ENCODE measurements around the gene PRPS1L1.

The PRPS1L1 gene

GRCh38 chr7:18027628-18028027, at the start of gene PRPS1L1:
PRPS1L1 (minus strand) TSS chr7:18027846.
- H3K4me3 ChIP-seq (ENCODE audit: low read depth in 1 of 5, low read length in 5 of 5), result no peak within 1 kb of the TSS
- H3K27me3 ChIP-seq (ENCODE audit: control insufficient read depth in 5 of 5, insufficient read depth in 4 of 5, low read length in 5 of 5), result no peaks in the 10 kb centered on the region
- no peaks in the 10 kb centered on the region for H3K4me1 ChIP-seq (ENCODE audit: control insufficient read depth in 5 of 5, insufficient read depth in 5 of 5, low read length in 5 of 5)

GRCh38 chr7:18076461-18076860, 48.8 kb upstream of the PRPS1L1 start:
- Histone ChIP-seq H3K9me3 (ENCODE audit: control insufficient read depth in 5 of 5, low read length in 5 of 5) (peaks cover 0 to 2% (median 0%) of the 10 kb centered on the region in 5 donors), H3K9ac (ENCODE audit: low read length in 5 of 5) (no peak overlapping the region), H3K4me1 (ENCODE audit: control insufficient read depth in 5 of 5, insufficient read depth in 5 of 5, low read length in 5 of 5) (no peaks in the 10 kb centered on the region), H3K4me3 (ENCODE audit: low read depth in 1 of 5, low read length in 5 of 5) (no peak overlapping the region), H3K27me3 (ENCODE audit: control insufficient read depth in 5 of 5, insufficient read depth in 4 of 5, low read length in 5 of 5) (no peaks in the 10 kb centered on the region), H3K27ac (ENCODE audit: low read depth, low read length) (no peak overlapping the region), H3K36me3 (ENCODE audit: control insufficient read depth in 5 of 5, insufficient read depth in 5 of 5, low read length in 5 of 5) (no peaks in the 10 kb centered on the region)

More at GRCh38 chr7:18027628-18028027, at the start of gene PRPS1L1:
- Histone ChIP-seq H3K36me3 (ENCODE audit: control insufficient read depth in 5 of 5, insufficient read depth in 5 of 5, low read length in 5 of 5) (no peaks in the 10 kb centered on the region), H3K9ac (ENCODE audit: low read length in 5 of 5) (no peak within 1 kb of the TSS), H3K9me3 (ENCODE audit: control insufficient read depth in 5 of 5, low read length in 5 of 5) (peaks cover 0 to 3% (median 0%) of the 10 kb centered on the region in 5 donors), H3K27ac (ENCODE audit: low read depth, low read length) (no peak within 1 kb of the TSS)

DNA sequence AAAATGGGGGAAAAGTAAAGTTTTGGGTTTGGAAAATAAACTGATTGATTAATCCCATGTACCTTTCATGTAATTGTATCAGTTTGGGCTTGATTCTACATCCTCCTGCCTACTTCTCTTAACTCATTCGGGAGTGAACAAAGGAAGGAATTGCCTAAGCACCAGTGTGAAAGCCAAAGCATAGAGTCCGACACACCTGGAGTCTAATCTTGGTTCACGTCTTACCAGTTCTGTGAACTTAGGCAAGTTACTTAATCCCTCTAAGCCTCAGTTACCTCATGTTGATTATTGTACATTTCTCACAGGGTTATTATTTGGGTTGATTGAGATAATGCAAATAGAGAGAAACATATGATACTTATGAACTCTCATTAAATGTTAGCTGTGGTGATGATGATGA, 41.1 kb upstream of the PRPS1L1 start:
- no peak overlapping the region for H3K27ac ChIP-seq (ENCODE audit: low read depth, low read length)
- H3K9me3 ChIP-seq (ENCODE audit: control insufficient read depth in 5 of 5, low read length in 5 of 5), result no peaks in the 10 kb centered on the region
- H3K36me3 ChIP-seq (ENCODE audit: control insufficient read depth in 5 of 5, insufficient read depth in 5 of 5, low read length in 5 of 5), result no peaks in the 10 kb centered on the region
- no peak overlapping the region for H3K4me3 ChIP-seq (ENCODE audit: low read depth in 1 of 5, low read length in 5 of 5)
- H3K4me1 ChIP-seq (ENCODE audit: control insufficient read depth in 5 of 5, insufficient read depth in 5 of 5, low read length in 5 of 5), result no peaks in the 10 kb centered on the region
- no peaks in the 10 kb centered on the region for H3K27me3 ChIP-seq (ENCODE audit: control insufficient read depth in 5 of 5, insufficient read depth in 4 of 5, low read length in 5 of 5)
- no peak overlapping the region for H3K9ac ChIP-seq (ENCODE audit: low read length in 5 of 5)

DNA sequence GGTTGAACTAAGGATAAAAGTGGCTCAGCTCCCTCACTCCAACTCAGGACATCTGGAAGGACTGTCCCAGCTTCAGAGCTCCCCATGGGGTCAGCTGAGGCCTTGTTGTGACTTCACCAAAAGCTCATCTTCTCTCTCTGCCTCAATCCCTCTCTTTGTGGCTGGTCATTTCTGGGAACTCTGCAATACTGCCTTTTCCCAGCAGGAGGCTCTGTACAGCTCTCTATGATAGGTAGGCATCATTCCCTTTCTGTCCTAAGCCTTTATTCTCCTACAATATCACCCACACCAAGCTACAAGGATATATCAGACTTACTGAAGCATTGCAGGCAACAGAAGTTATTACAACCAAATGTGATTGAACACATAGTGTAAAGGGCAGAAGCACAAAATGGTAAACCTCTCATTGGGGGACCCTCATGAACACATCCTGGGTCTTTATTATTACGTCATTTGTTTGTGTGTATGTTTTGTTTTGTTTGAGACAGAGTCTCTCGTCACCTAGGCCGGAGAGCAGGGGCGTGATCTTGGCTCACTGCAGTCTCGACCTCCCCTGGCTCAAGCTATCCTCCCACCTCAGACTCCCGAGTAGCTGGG, 36.7 kb upstream of the PRPS1L1 start:
- H3K36me3 ChIP-seq (ENCODE audit: control insufficient read depth in 5 of 5, insufficient read depth in 5 of 5, low read length in 5 of 5), result no peaks in the 10 kb centered on the region
- H3K4me1 ChIP-seq (ENCODE audit: control insufficient read depth in 5 of 5, insufficient read depth in 5 of 5, low read length in 5 of 5), result no peaks in the 10 kb centered on the region
- H3K4me3 ChIP-seq (ENCODE audit: low read depth in 1 of 5, low read length in 5 of 5), result no peak overlapping the region
- no peak overlapping the region for H3K9ac ChIP-seq (ENCODE audit: low read length in 5 of 5)
- no peaks in the 10 kb centered on the region for H3K9me3 ChIP-seq (ENCODE audit: control insufficient read depth in 5 of 5, low read length in 5 of 5)
- H3K27ac ChIP-seq (ENCODE audit: low read depth, low read length), result no peak overlapping the region
- no peaks in the 10 kb centered on the region for H3K27me3 ChIP-seq (ENCODE audit: control insufficient read depth in 5 of 5, insufficient read depth in 4 of 5, low read length in 5 of 5)

DNA sequence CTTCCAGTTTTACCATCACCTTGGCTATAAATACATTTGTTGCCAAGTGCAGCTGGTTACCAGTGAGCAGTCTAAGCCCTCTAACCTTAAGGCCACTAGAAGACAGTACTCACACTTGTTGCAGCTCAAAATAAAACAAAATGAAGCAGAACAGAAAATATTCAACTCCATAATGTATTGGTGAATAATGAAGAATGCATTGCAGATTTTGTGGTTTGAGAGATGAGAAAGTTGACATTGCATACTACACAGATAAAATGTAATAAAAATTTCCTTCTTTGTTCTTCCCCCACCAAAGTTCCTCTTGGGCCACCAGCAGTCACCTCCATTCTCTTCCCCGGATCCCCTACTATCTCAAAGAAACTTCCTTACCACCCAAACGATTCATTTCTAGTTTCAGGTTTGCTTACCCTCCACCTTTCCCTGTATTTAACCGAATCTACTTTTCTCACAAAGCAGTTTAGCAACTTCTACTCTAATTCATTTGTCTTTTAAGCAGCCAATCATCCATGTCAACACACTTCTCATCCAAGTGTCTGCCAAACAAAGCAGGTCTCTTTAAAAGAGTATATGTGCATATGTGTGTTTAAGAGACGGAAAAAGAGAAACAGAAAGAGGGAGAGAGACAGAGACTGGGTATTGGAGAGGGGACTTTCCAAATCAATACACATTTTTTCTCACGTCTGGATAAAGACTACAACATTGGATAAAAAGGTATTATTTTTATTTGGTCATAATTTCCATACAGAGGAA, 35.7 kb upstream of the PRPS1L1 start:
- Histone ChIP-seq H3K9ac (ENCODE audit: low read length in 5 of 5) (no peak overlapping the region), H3K4me1 (ENCODE audit: control insufficient read depth in 5 of 5, insufficient read depth in 5 of 5, low read length in 5 of 5) (no peaks in the 10 kb centered on the region), H3K27me3 (ENCODE audit: control insufficient read depth in 5 of 5, insufficient read depth in 4 of 5, low read length in 5 of 5) (no peaks in the 10 kb centered on the region), H3K27ac (ENCODE audit: low read depth, low read length) (no peak overlapping the region), H3K9me3 (ENCODE audit: control insufficient read depth in 5 of 5, low read length in 5 of 5) (no peaks in the 10 kb centered on the region), H3K36me3 (ENCODE audit: control insufficient read depth in 5 of 5, insufficient read depth in 5 of 5, low read length in 5 of 5) (no peaks in the 10 kb centered on the region), H3K4me3 (ENCODE audit: low read depth in 1 of 5, low read length in 5 of 5) (no peak overlapping the region)

GRCh38 chr7:18059171-18059570, 31.5 kb upstream of the PRPS1L1 start:
- no peaks in the 10 kb centered on the region for H3K36me3 ChIP-seq (ENCODE audit: control insufficient read depth in 5 of 5, insufficient read depth in 5 of 5, low read length in 5 of 5)
- no peak overlapping the region for H3K9ac ChIP-seq (ENCODE audit: low read length in 5 of 5)
- H3K4me1 ChIP-seq (ENCODE audit: control insufficient read depth in 5 of 5, insufficient read depth in 5 of 5, low read length in 5 of 5), result no peaks in the 10 kb centered on the region
- H3K27me3 ChIP-seq (ENCODE audit: control insufficient read depth in 5 of 5, insufficient read depth in 4 of 5, low read length in 5 of 5), result peaks cover 0 to 2% (median 0%) of the 10 kb centered on the region in 5 donors
- no peak overlapping the region for H3K27ac ChIP-seq (ENCODE audit: low read depth, low read length)
- H3K9me3 ChIP-seq (ENCODE audit: control insufficient read depth in 5 of 5, low read length in 5 of 5), result no peaks in the 10 kb centered on the region
- no peak overlapping the region for H3K4me3 ChIP-seq (ENCODE audit: low read depth in 1 of 5, low read length in 5 of 5)

- H3K27ac ChIP-seq (ENCODE audit: low read depth, low read length), result no peak overlapping the region
- no peak overlapping the region for H3K4me3 ChIP-seq (ENCODE audit: low read depth in 1 of 5, low read length in 5 of 5)
- H3K9ac ChIP-seq (ENCODE audit: low read length in 5 of 5), result no peak overlapping the region
- no peaks in the 10 kb centered on the region for H3K9me3 ChIP-seq (ENCODE audit: control insufficient read depth in 5 of 5, low read length in 5 of 5)
- no peaks in the 10 kb centered on the region for H3K4me1 ChIP-seq (ENCODE audit: control insufficient read depth in 5 of 5, insufficient read depth in 5 of 5, low read length in 5 of 5)
- peaks cover 0 to 2% (median 0%) of the 10 kb centered on the region in 5 donors for H3K27me3 ChIP-seq (ENCODE audit: control insufficient read depth in 5 of 5, insufficient read depth in 4 of 5, low read length in 5 of 5)
- H3K36me3 ChIP-seq (ENCODE audit: control insufficient read depth in 5 of 5, insufficient read depth in 5 of 5, low read length in 5 of 5), result no peaks in the 10 kb centered on the region
Observed at GRCh38 chr7:18053941-18054340, 26.3 kb upstream of the PRPS1L1 start.

DNA sequence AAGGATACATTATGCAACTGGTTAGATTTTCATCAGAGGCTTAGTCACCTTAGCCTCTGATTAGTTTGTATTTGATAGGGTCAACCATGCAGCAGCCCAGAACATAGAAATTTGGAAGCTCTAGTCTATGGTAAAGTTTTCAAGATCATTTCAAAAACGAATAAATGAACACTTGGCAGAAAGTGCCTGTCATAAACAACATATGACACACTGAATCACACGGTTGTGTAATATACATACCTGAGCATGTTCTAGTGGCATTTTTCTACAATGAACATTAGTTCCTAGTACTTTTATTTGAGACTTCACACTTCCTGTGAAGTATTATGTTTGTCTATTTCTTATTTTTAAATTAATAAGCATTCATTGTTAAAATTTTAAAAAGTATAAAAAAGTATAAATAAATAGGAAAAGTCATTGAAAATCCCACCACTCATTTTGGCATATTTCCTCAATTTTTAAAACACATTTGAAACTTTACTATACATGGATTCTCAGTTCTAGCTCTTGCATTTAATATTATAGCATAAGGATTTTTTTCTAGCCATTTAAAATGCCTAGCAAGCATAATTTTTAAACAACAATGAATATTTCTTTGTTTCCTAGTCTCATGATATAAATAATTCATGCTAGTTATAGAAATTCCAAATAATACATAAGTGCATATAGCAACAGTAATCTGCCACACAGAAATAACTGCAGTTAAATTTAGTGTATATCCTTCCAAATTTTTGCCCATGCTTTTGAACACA, 25.7 kb upstream of the PRPS1L1 start:
- H3K36me3 ChIP-seq (ENCODE audit: control insufficient read depth in 5 of 5, insufficient read depth in 5 of 5, low read length in 5 of 5), result no peaks in the 10 kb centered on the region
- no peak overlapping the region for H3K4me3 ChIP-seq (ENCODE audit: low read depth in 1 of 5, low read length in 5 of 5)
- H3K9ac ChIP-seq (ENCODE audit: low read length in 5 of 5), result no peak overlapping the region
- H3K27ac ChIP-seq (ENCODE audit: low read depth, low read length), result no peak overlapping the region
- no peaks in the 10 kb centered on the region for H3K9me3 ChIP-seq (ENCODE audit: control insufficient read depth in 5 of 5, low read length in 5 of 5)
- H3K4me1 ChIP-seq (ENCODE audit: control insufficient read depth in 5 of 5, insufficient read depth in 5 of 5, low read length in 5 of 5), result no peaks in the 10 kb centered on the region
- H3K27me3 ChIP-seq (ENCODE audit: control insufficient read depth in 5 of 5, insufficient read depth in 4 of 5, low read length in 5 of 5), result peaks cover 0 to 2% (median 0%) of the 10 kb centered on the region in 5 donors

DNA sequence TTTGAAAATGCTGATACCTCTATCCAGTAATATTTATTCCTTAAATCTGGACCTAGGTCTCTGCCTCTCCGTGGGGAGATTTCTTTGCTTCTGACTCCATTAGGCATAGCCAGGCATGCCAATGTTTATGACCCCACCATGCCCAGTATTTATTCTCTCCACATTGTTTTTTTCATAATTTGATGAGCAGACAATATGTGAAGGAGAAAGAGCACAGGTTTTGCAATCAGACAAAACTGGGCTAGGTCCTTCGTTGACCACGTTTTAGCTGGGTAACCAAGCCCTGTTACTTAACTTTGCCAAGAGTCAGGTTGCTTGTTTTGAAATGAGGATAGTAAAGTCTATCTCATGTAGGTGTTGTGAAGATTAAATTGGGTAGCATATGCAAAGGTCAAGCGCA, 21.6 kb upstream of the PRPS1L1 start:
- no peaks in the 10 kb centered on the region for H3K4me1 ChIP-seq (ENCODE audit: control insufficient read depth in 5 of 5, insufficient read depth in 5 of 5, low read length in 5 of 5)
- H3K9ac ChIP-seq (ENCODE audit: low read length in 5 of 5), result no peak overlapping the region
- H3K36me3 ChIP-seq (ENCODE audit: control insufficient read depth in 5 of 5, insufficient read depth in 5 of 5, low read length in 5 of 5), result no peaks in the 10 kb centered on the region
- H3K9me3 ChIP-seq (ENCODE audit: control insufficient read depth in 5 of 5, low read length in 5 of 5), result no peaks in the 10 kb centered on the region
- no peak overlapping the region for H3K27ac ChIP-seq (ENCODE audit: low read depth, low read length)
- H3K27me3 ChIP-seq (ENCODE audit: control insufficient read depth in 5 of 5, insufficient read depth in 4 of 5, low read length in 5 of 5), result no peaks in the 10 kb centered on the region
- H3K4me3 ChIP-seq (ENCODE audit: low read depth in 1 of 5, low read length in 5 of 5), result no peak overlapping the region

DNA sequence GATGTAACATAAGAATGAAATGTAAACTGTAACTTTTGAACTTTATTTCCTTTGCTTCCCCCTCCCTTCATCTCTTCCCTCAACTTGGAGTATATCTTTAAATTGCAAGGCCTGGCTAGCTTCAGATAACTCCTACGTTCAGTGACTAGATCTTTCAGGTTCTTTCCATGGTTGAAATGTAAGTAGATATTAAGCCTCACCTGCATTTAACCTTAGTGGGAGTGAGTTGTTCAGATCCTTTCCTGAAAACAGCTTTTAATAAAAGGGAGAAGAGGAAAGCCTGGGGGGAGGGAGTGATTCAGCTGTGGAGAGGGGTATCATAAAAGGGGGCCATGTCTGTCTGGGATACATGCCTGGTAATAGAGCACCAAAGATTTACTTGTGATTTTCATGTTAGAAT, 19.0 kb upstream of the PRPS1L1 start:
- no peak overlapping the region for H3K4me3 ChIP-seq (ENCODE audit: low read depth in 1 of 5, low read length in 5 of 5)
- H3K4me1 ChIP-seq (ENCODE audit: control insufficient read depth in 5 of 5, insufficient read depth in 5 of 5, low read length in 5 of 5), result no peaks in the 10 kb centered on the region
- no peaks in the 10 kb centered on the region for H3K36me3 ChIP-seq (ENCODE audit: control insufficient read depth in 5 of 5, insufficient read depth in 5 of 5, low read length in 5 of 5)
- H3K9me3 ChIP-seq (ENCODE audit: control insufficient read depth in 5 of 5, low read length in 5 of 5), result no peaks in the 10 kb centered on the region
- H3K27me3 ChIP-seq (ENCODE audit: control insufficient read depth in 5 of 5, insufficient read depth in 4 of 5, low read length in 5 of 5), result no peaks in the 10 kb centered on the region
- no peak overlapping the region for H3K27ac ChIP-seq (ENCODE audit: low read depth, low read length)
- H3K9ac ChIP-seq (ENCODE audit: low read length in 5 of 5), result no peak overlapping the region
